Lung (tissue), 12 donors: ENCODE data around the gene GRID1. TPM values are rescaled to one million over a fixed set of nuclear protein-coding genes. Genes with fewer than 3 reads are reported as not detected.

Source experiments
- ATAC-seq: fragments of 200-7000 bp; cut with Tn5 transposase; one replicate; pipeline ENCODE4 v1.9.1; 2020; ENCODE audit warnings: moderate number of reproducible peaks; ENCODE audit not compliant: insufficient read depth, low FRiP score
- DNase-seq, 3 donors: peaks; one replicate each; pipeline ENCODE4 v3.0.0-alpha.2; 2013 to 2017
- H3K27ac ChIP-seq, 2 donors: one replicate each; pipeline ENCODE4 v1.5.1; 2013; ENCODE audit warnings: mild to moderate bottlenecking in 2 of 2, moderate library complexity in 2 of 2, control low read depth in 1 of 2, inconsistent platforms in 1 of 2, low read depth in 1 of 2, low read length in 1 of 2
- H3K27me3 ChIP-seq, 3 donors: one replicate each; pipeline ENCODE4 v1.5.1; 2013; ENCODE audit warnings: low read length in 2 of 3; ENCODE audit not compliant: control insufficient read depth in 3 of 3, insufficient read depth in 3 of 3
- H3K36me3 ChIP-seq, 4 donors: one replicate each; pipeline ENCODE4 v1.5.1; 2013; ENCODE audit warnings: low read length in 4 of 4, mild to moderate bottlenecking in 1 of 4, moderate library complexity in 1 of 4; ENCODE audit not compliant: control insufficient read depth in 4 of 4, insufficient read depth in 4 of 4
- H3K4me1 ChIP-seq, 5 donors: one replicate each; pipeline ENCODE4 v1.5.1; 2013; ENCODE audit warnings: low read length in 5 of 5, mild to moderate bottlenecking in 2 of 5, moderate library complexity in 1 of 5; ENCODE audit not compliant: control insufficient read depth in 5 of 5, insufficient read depth in 5 of 5
- H3K4me3 ChIP-seq: one replicate; pipeline ENCODE4 v1.5.1; 2013; ENCODE audit warnings: mild to moderate bottlenecking, control low read depth, moderate library complexity
- H3K9ac ChIP-seq, 2 donors: one replicate each; pipeline ENCODE4 v1.5.1; 2013; ENCODE audit warnings: low read length in 2 of 2, control low read depth in 1 of 2; ENCODE audit not compliant: insufficient read depth in 1 of 2
- H3K9me3 ChIP-seq, 4 donors: one replicate each; pipeline ENCODE4 v1.5.1; 2013; ENCODE audit warnings: low read length in 3 of 4, mild to moderate bottlenecking in 1 of 4, moderate library complexity in 1 of 4; ENCODE audit not compliant: control insufficient read depth in 4 of 4, insufficient read depth in 3 of 4
- WGBS, 2 donors: extraction: QIAGEN DNeasy Blood & Tissue Kit; methylation state at CpG; one replicate each; pipeline ENCODE4 v1.1.7; 2013; 5-methylcytosine and 5-hydroxymethylcytosine counted together
- polyA plus RNA-seq, 2 donors: library from polyadenylated mRNA; stranded (reverse); fragments of 200-250 nt; gene quantifications; one replicate each; pipeline ENCODE4 v1.2.1, GENCODE V29; 2013
- total RNA-seq, 2 donors: library from RNA; depleted of rRNA in 1 of 2; stranded (reverse); fragments of >200 nt in 1 of 2; gene quantifications; one replicate each; pipeline ENCODE4 v1.2.1, GENCODE V29; 2014 to 2021
- TF ChIP-seq, protein P1 (sequence below): IDR thresholded peaks from 2 replicates; pipeline ENCODE4 v1.5.1; 2012; ENCODE audit warnings: mild to moderate bottlenecking; ENCODE audit errors: control extremely low read depth, extremely low read depth
- donor health status: control.
- donor health status: control.
- donor health status: Bipolar disorder and iron deficiency.
- donor health status: healthy.
- donor health status: DM: yes; HTN: yes; CAD: no.

The GRID1 gene
- total and polyA plus RNA-seq, 4 donors, result 1.1 to 3.6 (median 2.2) TPM

DNA sequence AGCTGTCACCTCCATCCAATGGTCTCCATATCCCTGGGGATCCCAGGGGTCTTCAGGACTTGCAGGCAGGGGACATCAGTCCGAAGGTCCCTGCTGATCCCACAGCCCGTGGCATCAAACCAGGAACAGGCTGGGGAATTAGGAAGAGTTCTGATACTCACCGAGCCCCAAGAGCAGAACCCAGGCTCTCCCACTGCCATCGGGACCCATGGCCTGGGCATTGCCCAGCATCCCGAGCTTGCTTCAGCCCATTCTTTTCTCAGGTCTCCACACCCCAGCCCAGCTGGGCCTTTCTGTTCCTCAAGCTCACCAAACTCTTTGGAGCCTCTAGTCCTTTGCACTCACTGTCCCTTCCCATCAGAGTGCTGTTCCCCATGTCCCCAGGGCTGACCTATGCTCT is 280.9 kb downstream of the GRID1 start:
- no peak for ATAC-seq
- H3K36me3 ChIP-seq, result no peaks in the 10 kb centered on the region
- DNase-seq, result no peak
- no peaks in the 10 kb centered on the region for H3K27me3 ChIP-seq
- WGBS, 2 donors, result 83 to 87% methylated on average over 5 of the region's 5 CpGs
- H3K4me3 ChIP-seq, result no peak overlapping the region
- peaks cover 0 to 4% (median 0%) of the 10 kb centered on the region in 4 donors for H3K9me3 ChIP-seq
- TF ChIP-seq, protein P1, sequence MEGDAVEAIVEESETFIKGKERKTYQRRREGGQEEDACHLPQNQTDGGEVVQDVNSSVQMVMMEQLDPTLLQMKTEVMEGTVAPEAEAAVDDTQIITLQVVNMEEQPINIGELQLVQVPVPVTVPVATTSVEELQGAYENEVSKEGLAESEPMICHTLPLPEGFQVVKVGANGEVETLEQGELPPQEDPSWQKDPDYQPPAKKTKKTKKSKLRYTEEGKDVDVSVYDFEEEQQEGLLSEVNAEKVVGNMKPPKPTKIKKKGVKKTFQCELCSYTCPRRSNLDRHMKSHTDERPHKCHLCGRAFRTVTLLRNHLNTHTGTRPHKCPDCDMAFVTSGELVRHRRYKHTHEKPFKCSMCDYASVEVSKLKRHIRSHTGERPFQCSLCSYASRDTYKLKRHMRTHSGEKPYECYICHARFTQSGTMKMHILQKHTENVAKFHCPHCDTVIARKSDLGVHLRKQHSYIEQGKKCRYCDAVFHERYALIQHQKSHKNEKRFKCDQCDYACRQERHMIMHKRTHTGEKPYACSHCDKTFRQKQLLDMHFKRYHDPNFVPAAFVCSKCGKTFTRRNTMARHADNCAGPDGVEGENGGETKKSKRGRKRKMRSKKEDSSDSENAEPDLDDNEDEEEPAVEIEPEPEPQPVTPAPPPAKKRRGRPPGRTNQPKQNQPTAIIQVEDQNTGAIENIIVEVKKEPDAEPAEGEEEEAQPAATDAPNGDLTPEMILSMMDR, result no peak
- no peak overlapping the region for H3K27ac ChIP-seq
- no peak overlapping the region for H3K9ac ChIP-seq
- no peaks in the 10 kb centered on the region for H3K4me1 ChIP-seq

DNA sequence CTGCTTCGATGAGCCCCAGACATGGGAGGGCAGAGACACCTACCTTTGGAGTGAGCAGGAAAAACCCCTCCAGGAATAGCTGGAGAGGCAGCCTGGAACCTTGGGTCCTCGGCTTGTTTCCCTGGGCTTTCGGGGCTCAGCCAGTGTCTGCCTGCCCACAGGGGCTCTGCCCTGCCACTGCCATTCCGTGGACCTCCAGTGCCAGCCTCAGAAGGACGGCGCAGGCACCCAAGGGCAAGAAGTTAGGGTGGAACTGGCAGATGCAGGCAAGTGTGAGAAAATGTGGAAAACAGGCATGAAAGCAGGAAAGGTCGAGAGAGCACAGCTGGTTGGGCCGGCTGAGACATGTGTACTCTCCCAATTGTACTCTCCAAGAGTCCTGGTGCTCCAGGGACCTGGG is 281.5 kb downstream of the GRID1 start:
- TF ChIP-seq, protein P1, result no peak

DNA sequence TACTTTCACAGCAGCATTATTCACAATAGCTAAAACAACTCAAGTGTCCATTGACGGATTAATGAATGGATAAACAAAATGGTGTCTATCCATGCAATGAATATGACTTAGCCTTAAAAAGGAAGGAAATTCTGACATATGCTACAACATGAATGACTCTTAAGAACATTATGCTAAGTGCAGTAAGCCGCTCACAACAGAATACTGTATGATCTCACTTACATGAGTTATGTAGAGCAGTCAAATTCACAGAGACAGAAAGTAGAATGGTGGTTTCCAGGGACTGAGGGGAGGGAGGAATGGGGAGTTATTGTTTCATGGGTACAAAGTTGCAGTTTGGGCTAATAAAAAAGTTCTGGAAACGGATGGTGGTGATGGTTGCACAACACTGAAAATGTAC is 282.0 kb downstream of the GRID1 start:
- Histone ChIP-seq H3K9ac (no peak overlapping the region), H3K27ac (no peak overlapping the region), H3K36me3 (no peaks in the 10 kb centered on the region), H3K27me3 (no peaks in the 10 kb centered on the region), H3K9me3 (peaks cover 0 to 4% (median 0%) of the 10 kb centered on the region in 4 donors), H3K4me1 (no peaks in the 10 kb centered on the region), H3K4me3 (no peak overlapping the region)
- DNase-seq (no peak), ATAC-seq (no peak)
- TF ChIP-seq, protein P1, result no peak
- WGBS, 2 donors, result 72 to 77% methylated on average over 3 of the region's 3 CpGs

More for the DNA sequence above, 281.5 kb downstream of the GRID1 start:
- no peaks in the 10 kb centered on the region for H3K27me3 ChIP-seq
- H3K27ac ChIP-seq, result no peak overlapping the region
- ATAC-seq, result no peak
- no peak overlapping the region for H3K4me3 ChIP-seq
- no peak for DNase-seq
- no peaks in the 10 kb centered on the region for H3K36me3 ChIP-seq
- no peaks in the 10 kb centered on the region for H3K4me1 ChIP-seq
- 80 to 87% methylated on average over 8 of the region's 8 CpGs for WGBS, 2 donors
- peaks cover 0 to 4% (median 0%) of the 10 kb centered on the region in 4 donors for H3K9me3 ChIP-seq
- no peak overlapping the region for H3K9ac ChIP-seq

DNA sequence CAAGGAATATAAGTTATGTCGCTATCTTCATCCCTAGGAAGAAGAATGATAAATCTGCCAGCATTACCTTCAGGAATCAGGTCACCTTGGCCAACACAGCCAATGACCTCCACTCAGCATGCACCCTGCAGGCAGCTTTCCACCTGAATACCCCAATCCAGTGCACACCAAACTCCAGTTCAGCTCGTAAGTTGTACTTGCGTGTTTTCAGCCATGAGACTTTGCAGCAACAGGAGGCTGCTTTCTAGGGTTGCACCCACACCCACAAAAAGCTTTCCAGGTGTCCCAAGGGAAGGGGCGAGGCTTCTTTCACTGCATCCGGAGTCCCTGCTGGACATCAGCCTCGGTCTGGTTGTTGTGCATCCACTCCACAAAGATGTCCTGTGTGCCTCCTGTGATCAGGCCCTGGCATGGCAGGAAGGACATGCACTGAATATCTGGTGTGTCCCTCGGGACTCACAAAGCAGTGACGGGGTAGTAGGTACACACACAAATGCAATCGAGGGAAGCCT is 282.9 kb downstream of the GRID1 start:
- Histone ChIP-seq H3K4me3 (no peak overlapping the region), H3K9me3 (peaks cover 0 to 4% (median 0%) of the 10 kb centered on the region in 4 donors), H3K36me3 (no peaks in the 10 kb centered on the region), H3K4me1 (no peaks in the 10 kb centered on the region), H3K9ac (no peak overlapping the region), H3K27me3 (no peaks in the 10 kb centered on the region), H3K27ac (no peak overlapping the region)
- 87 to 93% methylated on average over 9 of the region's 9 CpGs for WGBS, 2 donors
- DNase-seq (no peak), ATAC-seq (no peak)
- TF ChIP-seq, protein P1, result no peak
